HL-60 (cell line): ENCODE results near the gene SH3RF3.

Experiments
- DNase-seq, 2 experiments: peaks; one replicate each; pipeline ENCODE4 v3.0.0-alpha.2; 2010 to 2020; ENCODE audit warnings: low read depth in 1 of 2, low spot score in 1 of 2
- H3K27ac ChIP-seq: fragments of 250-450 bp; sonication (Bioruptor Pico); replicated peaks from 2 replicates; pipeline ENCODE4 v1.5.1; 2020; ENCODE audit warnings: mild to moderate bottlenecking, moderate library complexity
- H3K27me3 ChIP-seq: fragments of 250-450 bp; sonication (Bioruptor Pico); 2 replicates; pipeline ENCODE4 v1.5.1; 2021; ENCODE audit warnings: mild to moderate bottlenecking, moderate library complexity; ENCODE audit not compliant: insufficient read depth, poor library complexity, severe bottlenecking
- H3K4me3 ChIP-seq: replicated peaks from 2 replicates; pipeline ENCODE4 v1.5.1; 2011; ENCODE audit warnings: mild to moderate bottlenecking, control low read depth, low read length; ENCODE audit not compliant: insufficient read depth
- CTCF ChIP-seq: IDR thresholded peaks from one replicate; pipeline ENCODE4 v1.5.1; 2011; ENCODE audit warnings: low read length, control low read depth, inconsistent platforms; ENCODE audit not compliant: insufficient read depth
- GABPA ChIP-seq: IDR thresholded peaks from 2 replicates; pipeline ENCODE4 v1.6.1; 2012; ENCODE audit warnings: low read depth
- POLR2AphosphoS5 ChIP-seq: IDR thresholded peaks from 2 replicates; pipeline ENCODE4 v1.6.1; 2012; ENCODE audit warnings: low read depth
- REST ChIP-seq: IDR thresholded peaks from 2 replicates; pipeline ENCODE4 v1.6.1; 2012; ENCODE audit warnings: low read depth; ENCODE audit not compliant: insufficient replicate concordance
- SPI1 ChIP-seq: IDR thresholded peaks from 2 replicates; pipeline ENCODE4 v1.6.1; 2012; ENCODE audit warnings: low read depth, mild to moderate bottlenecking, borderline replicate concordance

The SH3RF3 gene

GRCh38 chr2:109216332-109216731 is 87.3 kb downstream of the SH3RF3 start:
- Histone ChIP-seq H3K27ac (no peak overlapping the region), H3K27me3 (peaks cover 3% of the 10 kb centered on the region), H3K4me3 (no peak overlapping the region)
- DNase-seq: peak in 1 of 2 experiments; percentile 28
- TF ChIP-seq GABPA: no peak
- no peak for TF ChIP-seq REST
- TF ChIP-seq CTCF: no peak
- TF ChIP-seq SPI1: no peak
- no peak for TF ChIP-seq POLR2AphosphoS5

GRCh38 chr2:109217362-109218086 is 88.5 kb downstream of the SH3RF3 start:
- no peak for TF ChIP-seq REST
- no peak for TF ChIP-seq POLR2AphosphoS5
- no peak for TF ChIP-seq CTCF
- no peak for TF ChIP-seq GABPA
- TF ChIP-seq SPI1: no peak
- H3K27ac ChIP-seq: no peak overlapping the region
- H3K4me3 ChIP-seq: no peak overlapping the region
- H3K27me3 ChIP-seq: peaks cover 2% of the 10 kb centered on the region
- DNase-seq: no peak

- Histone ChIP-seq H3K4me3 (no peak overlapping the region), H3K27me3 (no peaks in the 10 kb centered on the region), H3K27ac (no peak overlapping the region)
- DNase-seq: no peak
- TF ChIP-seq CTCF (no peak), REST (no peak), SPI1 (no peak)
Observed at GRCh38 chr2:109218087-109218791, 89.2 kb downstream of the SH3RF3 start.
